ENCODE data around the gene CACNA1B.

The CACNA1B gene

DNA sequence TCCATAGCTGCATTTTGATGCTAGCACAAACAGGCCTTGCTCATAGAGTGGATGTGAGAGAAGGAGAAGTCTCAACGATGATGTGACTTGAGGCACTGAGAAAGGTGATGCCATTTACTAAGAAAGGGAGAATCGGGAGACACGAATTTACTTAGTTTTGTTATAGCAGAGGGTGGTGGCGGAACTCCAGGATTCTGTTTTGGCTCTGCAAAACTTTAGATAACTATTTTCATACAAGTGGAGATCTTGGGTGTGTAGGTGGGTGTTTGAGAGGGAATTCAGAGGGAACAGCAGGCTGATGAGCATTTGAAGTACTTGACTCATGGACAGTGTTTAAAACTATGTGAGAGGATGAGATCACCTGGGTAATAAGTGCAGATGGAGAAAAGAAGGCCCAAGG is 43.2 kb downstream of the CACNA1B start:
- DNase-seq (ENCODE audit: low read depth) = no peak

DNA sequence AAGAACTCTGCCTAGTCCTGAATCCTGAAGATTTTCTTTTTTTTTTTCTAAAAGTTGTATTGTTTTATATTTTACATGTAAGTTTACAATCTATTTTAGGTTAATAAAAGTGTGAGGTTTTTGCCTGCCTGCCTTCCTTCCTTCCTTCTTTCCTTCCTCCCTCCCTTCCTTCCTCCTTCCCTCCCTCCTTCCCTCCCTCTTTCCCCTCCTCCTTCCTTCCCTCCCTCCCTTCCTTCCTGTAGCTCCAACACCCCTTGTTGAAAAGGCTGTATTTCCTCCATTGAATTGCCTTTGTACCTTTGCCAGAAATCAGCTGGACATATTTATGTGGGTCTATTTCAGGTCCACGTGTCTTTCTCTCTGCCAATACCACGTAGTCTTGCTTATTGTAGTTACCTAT is 46.6 kb downstream of the CACNA1B start:
- no peak for DNase-seq (ENCODE audit: low read depth)

DNA sequence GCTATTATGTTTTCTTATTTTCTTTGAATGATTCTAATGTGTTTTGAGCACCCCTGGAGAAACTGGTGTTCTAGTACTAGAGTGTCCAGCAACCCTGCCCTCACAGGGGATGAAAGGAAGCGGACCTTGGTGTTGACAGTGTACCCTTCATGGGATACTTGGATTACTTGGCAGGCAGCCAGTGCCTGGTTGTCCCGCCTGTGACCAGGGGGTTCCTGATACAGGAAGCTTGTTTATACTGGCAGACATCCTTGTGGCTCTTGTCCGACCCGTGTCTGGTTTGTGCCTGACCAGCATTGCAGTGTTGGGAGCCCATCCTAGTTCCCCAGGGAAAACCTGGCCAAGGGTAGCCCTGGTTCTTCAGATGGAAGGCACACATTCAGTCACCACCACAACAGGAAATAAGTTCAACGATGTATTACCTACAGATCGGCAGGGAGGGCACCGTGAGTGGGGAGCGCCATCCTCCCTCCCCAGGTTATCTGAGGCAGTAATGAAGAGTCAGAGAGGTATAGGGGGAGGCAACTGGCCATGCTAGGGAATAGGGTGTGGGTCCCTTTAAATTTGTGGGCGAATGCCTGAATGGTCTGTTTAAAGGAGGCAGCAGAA is 47.3 kb downstream of the CACNA1B start:
- no peak for DNase-seq (ENCODE audit: low read depth)

DNA sequence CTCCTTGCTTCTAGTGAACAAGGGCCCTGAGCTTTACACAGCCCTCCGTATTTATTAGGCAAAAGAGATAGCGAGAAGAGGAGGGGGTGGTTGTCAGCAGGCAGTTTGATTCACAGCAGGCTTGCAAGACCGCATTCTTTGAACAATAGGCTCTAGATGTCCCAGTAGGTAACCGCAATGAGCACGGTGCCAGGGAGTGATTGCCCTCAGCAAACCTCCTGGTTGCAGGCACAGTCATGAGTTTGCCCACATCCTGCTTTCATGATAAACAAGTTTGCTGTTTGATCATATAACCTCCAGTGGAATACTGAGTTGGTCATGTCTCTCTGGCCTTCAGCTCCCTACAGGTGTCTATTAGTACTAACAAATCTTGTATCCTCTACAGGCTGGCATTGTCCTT is 66.1 kb downstream of the CACNA1B start:
- no peak for DNase-seq (ENCODE audit: low read depth)

DNA sequence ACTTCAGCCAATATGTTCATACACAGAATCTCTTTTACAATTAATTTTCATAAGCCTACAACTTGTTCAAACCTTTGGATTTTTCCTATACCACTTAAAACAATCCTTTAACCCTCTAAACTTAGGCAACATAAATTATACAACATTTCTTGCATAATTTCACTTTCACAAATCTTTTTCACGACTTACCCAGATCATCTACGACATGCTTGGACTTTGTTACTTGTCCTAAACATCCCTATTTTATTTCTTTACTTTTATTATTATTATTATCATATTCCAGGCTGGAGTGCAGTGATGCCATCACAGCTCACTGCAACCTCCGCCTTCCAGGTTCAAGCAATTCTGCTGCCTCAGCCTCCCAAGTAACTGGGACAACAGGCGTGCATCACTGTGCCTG is 68.0 kb downstream of the CACNA1B start:
- DNase-seq (ENCODE audit: low read depth) = no peak

DNA sequence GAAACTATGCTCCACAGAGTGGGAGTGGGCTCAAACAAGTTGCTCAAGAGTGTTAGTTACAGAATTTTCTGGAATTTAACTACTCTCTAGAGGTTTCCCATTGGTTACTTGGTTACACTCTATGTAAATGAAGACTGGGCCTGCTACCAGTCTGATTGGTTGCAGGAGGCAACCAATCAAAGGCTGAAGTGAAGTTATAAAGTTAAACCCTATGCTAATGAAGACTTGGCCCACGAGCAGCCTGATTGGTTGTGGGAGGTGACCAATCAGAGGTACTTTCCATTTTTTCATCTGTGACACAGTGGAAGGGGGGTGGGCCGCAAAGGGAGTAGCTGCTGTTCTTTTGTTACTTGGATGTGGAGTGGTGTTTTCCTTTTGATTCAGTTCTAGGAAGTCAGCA is 69.4 kb downstream of the CACNA1B start:
- DNase-seq (ENCODE audit: low read depth) = no peak

DNA sequence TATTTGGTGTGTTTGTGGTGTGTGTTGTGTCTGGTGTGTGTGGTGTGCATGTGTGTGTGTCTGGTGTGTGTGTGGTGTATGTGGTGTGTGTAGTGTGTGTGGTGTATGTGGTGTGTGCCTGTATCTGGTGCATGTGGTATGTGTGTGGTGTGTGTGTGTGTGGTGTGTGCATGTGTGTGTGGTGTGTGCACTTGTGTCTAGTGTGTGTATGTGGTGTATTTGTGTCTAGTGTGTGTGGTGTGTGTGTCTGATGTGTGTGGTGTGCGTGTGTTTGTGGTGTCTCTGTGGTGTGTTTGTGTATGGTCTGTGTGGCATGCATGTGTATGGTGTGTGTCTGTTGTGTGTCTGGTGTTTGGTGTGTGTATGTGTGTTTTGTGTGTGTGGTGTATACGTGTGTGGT is 71.1 kb downstream of the CACNA1B start:
- DNase-seq (ENCODE audit: low read depth) = no peak

DNA sequence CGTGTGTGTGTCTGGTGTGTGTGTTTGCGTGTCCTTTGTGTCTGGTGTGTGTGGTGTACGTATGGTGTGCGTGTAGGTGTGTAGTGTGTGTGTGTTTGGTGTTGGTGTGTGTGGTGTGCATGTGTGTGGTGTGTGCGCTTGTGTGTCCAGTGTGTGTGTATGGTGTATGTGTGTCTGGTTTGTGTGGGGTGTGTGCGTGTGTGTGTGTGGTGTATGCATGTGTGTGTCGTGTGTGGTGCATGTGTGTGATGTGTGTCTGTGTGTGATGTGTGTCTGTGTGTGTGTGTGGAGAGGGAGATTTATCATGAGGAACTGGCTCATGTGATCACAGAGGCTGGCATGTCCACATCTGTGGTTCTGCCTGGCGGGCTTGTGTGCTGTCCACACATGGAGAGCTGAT is 71.7 kb downstream of the CACNA1B start:
- DNase-seq (ENCODE audit: low read depth) = no peak

DNA sequence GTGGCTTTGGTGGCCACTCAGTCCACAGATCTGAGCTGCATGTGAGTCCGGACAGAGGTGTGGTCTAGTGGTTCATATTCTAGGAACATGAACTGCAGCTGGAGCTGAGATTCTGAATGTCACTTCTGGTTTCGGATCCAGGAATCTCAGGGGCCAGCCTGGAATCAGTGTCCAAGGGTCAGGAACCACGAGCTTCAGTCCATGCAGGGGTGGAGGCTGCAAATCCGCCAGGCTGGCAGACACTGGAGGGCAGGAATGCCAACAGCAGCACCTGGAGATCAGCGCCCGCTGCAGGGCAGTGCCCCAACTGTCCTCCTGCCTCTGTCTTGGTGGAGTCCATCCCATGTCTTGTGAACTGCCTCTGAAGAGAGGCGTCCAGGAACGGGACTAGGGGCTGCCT is 73.5 kb downstream of the CACNA1B start:
- DNase-seq (ENCODE audit: low read depth) = no peak

DNA sequence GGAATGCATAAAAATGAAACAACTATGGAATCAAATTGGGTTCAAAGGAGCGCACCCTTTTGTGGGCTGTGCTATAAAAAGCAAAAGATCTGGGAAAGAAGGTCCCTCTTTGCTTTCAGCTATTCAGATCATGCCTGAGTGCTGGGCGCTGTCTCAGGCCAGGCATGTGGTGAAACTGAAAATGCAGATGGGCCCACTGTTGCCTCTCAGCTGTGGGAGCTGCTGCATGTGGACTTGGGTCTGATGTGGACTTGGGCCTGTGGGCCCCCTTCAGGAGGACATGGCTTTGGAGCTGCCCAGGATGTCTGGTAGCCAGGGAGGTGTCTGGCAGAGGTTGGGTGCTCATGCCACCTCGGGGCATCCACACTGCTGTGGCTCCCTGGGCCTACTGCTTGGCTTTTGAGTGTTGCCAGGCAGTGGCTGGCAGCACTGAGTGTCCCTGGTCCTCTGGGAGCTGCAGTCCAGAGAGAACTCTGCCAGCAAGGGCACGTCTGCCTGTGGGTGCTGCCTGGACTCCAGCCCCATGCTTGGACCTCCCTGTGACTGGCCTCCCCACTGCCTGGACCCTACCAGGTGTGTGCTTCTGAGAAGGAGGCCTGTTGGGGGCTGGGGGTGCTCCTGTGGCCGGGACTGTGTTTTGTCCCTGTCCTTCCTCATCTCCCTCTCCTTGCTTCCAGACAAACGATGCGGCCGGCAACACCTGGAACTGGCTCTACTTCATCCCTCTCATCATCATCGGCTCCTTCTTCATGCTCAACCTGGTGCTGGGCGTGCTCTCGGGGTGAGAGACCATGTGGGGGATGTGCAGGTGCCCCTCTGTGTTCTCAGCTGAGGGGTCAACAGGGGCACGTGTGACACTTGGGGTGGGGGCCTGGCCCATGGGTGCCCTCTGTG is 74.3 kb downstream of the CACNA1B start:
- no peak for DNase-seq (ENCODE audit: low read depth)

DNA sequence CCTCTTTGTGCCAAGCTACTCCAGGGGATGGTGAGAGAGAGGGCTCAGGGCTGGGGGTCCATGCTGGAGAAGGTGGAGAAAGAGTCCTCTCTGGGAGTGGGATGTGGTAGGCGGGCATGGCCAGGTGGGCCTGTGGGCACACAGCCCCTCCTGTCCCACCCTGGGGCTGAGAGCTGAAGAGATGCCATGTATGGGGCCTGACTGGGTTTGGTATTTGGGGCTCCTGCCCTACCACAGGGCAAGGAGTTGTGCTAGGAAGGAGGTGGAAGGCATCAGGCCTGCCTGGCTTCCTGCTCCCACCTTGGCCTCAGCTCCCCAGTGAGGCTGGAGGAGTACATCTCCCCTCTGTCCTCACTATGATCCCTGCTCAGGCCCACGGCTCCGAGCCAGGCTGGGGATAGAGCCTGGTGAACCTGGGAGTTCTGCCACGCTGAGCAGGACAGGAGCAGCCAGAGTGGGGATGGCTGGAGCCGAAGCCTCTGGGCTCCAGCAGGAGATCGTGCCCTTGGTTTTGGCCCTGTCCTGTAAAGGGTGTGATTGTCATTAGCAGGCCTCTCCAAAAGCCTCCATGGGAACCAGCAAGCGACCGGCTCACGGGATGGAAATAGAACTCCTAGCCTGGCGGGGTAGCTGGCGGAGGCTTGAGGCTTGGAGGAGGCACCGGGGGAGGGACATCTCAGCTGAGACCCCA is 75.5 kb downstream of the CACNA1B start:
- DNase-seq (ENCODE audit: low read depth) = no peak

DNA sequence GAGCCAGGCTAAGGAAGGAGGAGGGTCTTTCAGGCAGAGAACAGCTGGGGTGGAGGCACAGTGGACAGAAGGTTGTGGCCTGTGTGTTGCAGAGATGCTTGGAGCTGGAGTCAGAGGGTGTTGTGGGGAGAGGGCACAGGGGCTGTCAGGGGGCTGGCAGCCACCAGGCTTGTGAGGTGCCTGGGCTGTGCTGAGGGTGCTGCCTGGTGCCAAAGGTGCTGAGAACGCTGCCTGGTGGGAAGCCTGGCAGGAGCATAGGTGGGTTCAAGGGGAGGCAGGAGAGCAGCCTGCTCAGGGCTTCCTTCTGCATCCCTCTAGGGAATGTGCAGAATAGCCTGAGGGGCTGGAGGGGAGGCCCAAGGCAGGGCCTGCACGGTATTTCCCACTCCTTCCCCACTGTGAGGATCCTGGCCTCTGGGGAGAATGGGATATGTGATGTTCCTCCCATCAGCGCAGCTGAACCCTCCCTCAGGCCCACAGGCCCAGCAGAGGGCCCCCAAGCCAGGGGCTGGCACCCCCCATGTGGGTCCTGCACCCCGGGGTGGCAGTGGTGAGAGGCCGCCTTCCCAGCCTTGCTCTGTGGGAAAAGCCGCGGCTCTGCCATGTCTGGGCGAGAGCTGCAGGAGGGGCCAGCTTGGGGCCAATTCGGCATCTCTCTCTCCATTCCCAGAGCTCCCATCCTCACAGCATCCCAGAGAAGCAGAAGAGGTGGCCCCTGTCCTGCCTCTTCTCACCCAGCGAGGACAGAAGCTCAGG is 76.3 kb downstream of the CACNA1B start:
- DNase-seq (ENCODE audit: low read depth) = no peak

DNA sequence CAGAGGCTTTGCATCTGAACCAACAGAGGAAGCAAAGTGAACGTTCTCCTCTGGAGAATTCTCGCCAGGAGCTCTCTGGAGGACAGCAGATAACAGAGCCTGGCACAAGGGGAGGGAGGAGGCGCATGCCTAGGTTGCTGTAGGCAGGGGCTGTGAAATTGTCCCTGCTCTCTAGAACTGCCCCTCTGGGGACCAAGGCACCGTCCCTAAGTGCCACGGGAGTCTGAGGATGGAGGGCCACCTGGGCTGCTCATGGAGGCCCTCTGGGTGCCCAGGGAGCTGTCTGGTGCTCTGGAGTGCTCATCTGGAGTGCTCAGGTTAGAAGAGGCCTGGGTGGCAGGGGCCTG is 77.6 kb downstream of the CACNA1B start:
- no peak for DNase-seq (ENCODE audit: low read depth)

DNA sequence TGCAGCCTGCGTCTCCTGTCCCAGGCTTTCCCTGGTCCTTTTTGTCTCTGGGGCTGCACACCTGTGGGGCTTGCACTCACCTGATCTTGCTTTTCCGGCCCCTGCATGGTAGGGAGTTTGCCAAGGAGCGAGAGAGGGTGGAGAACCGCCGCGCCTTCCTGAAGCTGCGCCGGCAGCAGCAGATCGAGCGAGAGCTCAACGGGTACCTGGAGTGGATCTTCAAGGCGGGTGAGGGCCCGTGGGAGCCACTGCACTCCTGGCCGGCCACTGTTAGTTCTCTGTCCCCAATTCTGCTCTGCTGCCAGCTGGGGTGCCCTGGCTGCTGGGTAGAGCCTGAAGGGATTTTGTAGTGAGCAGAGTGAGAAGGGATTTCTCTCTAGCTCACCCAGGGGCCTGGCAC is 78.0 kb downstream of the CACNA1B start:
- DNase-seq (ENCODE audit: low read depth) = no peak

DNA sequence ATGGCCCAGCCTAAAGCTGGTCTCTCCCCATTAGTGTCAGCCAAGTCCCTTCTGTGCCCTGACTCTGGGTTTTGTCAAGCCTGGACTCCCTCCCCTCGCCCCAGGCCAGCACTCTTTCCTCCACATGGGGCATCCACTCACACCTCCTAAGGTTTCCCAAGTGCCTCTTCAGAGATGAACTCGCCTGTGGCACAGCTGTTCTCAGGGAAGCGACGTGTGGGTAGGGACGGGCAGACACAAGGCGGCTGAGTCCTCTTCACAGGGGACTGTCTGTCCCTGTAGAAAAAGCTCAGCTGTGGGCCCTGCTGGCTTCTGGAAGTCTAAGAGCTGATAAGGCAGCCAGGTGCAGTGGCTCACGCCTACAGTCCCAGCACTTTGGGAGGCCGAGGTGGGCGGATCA is 78.5 kb downstream of the CACNA1B start:
- DNase-seq (ENCODE audit: low read depth) = no peak

DNA sequence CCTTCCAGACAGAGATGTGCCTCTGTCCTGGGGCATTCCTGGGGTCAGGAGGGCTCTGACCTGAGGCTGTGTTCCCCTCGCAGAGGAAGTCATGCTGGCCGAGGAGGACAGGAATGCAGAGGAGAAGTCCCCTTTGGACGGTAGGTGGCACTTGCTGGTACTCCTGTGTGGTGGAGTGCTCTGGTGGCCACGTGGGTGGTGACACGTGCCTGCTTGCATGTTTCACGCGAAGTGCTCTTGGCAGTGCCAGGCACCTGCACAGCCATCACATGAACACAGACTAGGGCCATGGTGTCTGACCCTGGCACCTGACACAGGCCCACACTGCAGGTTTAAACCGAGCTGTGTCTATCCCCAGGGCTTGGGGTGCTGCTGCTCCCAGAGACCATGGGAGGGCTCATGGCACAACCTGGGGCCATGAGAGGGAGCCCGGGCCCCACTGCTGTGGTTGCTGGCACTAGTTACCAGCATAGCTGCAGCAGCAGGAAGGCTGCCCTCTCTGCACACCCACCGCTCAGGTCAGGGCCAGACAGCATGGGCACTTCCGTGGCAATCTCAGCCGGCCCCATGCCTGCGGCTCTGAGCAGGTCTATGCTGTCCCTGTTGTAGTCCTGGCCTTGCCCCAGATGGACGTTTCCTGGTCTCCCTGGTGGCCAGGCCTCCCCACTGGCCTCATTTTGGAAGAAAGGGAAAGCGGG is 79.3 kb downstream of the CACNA1B start:
- DNase-seq (ENCODE audit: low read depth) = no peak

DNA sequence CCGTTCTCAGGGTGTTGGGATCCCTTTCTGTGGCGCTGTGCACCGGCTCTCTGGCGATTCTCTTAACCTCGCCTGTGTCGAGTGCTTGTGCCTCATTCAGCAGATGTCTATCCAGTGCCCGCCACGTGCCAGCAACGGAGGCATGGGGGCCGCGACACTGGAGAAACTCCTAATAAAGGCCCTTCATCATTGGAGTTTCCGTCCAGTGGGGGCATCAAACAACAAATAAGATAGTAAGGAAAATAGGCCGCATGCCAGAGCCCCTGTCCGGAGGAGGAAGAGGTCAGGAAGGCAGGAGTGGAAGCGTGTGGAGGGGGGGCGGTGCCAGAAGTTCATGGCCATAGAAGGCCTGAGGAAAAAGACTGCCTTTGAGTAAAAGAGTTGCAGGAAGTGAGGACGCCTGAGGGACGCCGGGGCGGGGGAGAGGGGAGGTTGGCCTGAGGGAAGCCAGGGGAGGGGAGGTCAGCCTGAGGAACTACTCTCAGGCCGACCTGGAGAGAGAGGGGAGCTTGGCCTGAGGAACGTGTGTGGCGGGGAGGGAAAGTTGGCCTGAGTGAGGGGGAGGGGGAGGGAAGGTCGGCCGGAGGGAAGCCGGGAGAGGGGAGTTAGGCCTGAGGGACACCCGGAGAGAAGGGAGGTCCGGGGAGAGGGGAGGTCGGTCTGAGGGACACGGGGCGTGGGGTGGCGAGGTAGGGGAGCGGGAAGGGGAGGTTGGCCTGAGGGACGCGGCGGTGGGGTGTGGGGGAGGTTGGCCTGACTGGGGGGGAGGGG is 82.2 kb downstream of the CACNA1B start:
- no peak for DNase-seq (ENCODE audit: low read depth)

DNA sequence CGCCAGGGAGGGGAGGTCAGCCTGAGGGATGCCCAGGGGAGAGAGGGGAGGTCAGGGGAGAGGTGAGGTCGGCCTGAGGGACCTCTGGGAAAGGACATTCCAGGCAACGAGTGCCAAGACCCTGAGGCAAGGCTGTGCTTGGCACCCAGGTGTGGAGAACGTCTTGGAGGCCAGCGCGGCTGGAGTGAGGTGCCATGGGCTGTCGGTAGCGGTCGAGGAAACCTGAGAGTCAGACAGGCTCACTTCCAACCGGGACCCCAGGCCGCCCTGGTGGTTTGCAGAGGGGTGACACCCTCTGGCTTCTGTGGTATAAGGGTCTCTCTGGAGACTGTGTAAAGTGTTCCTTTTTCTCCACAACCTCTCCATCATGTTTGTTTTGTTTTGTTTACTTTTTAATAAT is 82.9 kb downstream of the CACNA1B start:
- no peak for DNase-seq (ENCODE audit: low read depth)

DNA sequence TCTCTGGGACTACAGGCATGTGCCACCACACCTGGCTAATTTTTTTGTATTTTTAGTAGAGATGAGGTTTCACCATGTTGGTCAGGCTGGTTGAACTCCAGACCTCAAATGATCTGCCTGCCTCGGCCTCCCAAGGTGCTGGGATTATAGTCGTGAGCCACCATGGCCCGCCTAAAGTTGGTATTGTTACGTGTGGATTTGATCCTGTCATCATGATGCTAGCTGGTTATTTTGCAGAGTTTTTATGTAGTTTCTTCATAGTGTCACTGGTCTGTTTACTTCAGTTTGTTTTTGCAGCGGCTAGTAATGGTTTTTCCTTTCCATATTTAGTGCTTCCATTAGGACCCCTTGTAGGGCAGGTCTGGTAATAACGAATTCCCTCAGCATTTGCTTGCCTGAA is 85.9 kb downstream of the CACNA1B start:
- no peak for DNase-seq (ENCODE audit: low read depth)

DNA sequence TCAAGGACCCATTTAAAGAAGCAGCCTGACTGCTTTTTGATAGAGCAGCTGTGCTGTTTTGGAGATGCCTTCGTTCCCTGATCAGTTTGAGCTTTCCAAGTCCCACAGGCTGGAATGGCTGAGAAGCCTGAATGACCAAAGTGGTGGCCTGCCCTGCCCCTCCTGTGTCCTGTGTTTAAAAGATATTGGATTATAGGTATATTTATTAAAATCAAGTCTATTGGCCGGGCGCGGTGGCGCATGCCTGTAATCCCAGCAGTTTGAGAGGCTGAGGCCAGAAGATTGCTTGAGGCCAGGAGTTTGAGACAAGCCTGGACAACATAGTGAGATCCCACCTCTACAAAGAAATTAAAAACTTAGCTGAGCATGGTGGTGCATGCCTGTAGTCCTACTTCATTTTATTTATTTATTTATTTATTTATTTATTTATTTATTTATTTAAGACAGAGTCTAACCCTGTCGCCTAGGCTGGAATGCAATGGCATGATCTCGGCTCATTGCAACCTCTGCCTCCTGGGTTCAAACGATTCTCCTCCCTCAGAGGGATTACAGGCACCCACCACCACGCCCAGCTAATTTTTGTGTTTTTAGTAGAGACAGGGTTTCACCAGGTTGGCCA is 87.7 kb downstream of the CACNA1B start:
- DNase-seq (ENCODE audit: low read depth) = no peak

Measured in non-pigmented ciliary epithelial cell (primary cell).